NCI-H1417 treated with DMSO at 0.1 percent for 48 hours (cell line): Measurements from ENCODE around the gene TMEM243.
"Not testable (repeated sequence)": the region's sequence is repeated elsewhere in the genome, so short reads cannot be mapped to it uniquely, and the experiment has no call there.

ENCODE experiments used
- DNase-seq: peaks from one replicate; lab custom pipeline; 2025; lab: John Stamatoyannopoulos, UW

Gene TMEM243

DNA sequence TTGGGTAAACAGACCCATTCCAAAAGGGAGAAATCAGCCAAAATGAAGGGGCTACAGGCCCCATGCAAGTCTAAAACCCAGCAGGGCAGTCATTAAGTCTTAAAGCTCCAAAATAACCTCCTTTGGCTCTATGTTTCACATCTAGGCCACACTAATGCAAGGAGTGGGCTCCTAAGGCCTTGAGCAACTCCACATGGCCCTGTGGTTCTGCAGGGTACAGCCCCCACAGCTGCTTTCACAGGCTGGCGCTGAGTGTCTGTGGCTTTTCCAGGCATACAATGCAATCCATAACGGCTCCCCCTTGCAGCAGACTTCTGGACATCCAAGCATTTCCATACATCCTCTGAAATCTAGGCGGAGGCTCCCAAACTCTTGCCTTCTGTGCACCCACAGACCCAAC is 9.0 kb downstream of the TMEM243 start:
- no peak for DNase-seq

DNA sequence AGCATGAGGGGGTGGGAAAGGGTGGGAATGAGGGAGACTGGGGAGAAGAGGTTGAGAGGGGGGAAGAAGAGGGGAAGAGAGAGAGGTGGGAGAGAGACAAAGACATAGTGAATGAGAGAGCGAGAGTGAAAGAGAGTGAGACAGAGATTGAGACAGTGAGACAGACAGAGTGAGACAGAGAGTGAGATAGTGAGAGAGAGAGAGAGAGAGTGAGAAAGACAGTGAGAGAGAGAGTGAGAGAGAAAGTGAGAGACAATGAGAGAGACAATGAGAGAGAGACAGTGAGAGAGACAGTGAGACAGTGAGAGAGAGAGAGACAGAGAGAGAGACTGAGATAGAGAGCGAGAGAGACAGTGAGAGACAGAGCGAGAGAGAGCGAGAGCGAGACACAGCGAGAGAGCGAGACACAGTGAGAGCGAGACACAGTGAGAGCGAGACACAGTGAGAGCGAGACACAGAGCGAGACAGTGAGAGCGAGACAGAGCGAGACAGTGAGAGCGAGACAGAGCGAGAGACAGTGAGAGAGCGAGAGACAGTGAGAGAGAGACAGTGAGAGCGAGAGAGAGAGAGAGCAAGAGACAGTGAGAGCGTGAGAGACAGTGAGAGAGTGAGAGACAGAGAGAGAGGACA is 10.1 kb downstream of the TMEM243 start:
- no peak for DNase-seq

DNA sequence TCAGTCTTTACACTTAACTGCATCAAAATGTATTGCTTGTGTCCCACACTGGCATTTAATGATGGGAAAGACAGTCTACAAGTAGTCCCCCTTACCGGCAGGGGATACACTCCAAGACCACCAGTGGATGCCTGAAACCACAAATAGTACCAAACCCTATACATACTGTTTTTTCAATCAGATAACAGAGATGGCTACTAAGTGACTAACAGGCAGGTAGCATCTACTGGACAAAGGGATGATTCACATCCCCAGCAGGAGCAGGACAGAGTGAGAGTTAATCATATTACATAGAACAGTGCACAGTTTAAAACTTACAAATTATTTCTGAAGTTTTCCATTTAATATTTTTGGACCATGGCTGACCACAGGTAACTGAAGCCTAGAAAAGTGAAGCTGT is 13.2 kb downstream of the TMEM243 start:
- no peak for DNase-seq

DNA sequence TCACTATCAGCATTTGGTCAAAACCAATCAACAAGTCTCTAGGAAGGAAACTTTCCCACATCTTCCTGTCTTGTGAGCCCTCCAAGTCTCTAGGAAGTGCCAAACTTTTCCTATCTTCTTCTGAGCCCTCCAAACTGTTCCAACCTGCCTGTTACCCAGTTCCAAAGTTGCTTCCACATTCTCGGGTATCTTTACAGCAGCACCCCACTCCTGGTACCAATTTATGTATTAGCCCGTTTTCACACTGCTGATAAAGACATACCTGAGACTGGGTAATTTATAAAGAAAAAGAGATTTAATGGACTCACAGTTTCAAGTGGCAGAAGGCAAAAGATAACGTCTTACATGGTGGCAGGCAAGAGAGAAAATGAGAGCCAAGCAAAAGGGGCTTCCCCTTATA is 13.8 kb downstream of the TMEM243 start:
- DNase-seq, result not testable (repeated sequence)

DNA sequence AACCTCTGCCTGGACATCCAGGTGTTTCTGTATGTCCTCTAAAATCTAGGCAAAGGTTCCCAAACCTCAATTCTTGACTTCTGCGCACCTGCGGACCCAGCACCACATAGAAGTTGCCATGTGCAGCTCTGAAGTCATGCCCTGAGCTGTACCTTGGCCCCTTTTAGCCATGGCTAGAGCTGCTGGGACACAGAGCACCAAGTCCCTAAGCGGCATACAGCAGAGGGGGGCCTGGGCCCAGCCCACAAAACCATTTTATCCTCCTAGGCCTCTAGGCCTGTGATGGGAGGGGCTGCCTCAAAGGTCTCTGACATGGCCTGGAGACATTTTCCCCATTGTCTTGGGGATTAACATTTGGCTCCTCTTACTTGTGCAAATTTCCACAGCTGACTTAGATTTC is 14.6 kb downstream of the TMEM243 start:
- no peak for DNase-seq

DNA sequence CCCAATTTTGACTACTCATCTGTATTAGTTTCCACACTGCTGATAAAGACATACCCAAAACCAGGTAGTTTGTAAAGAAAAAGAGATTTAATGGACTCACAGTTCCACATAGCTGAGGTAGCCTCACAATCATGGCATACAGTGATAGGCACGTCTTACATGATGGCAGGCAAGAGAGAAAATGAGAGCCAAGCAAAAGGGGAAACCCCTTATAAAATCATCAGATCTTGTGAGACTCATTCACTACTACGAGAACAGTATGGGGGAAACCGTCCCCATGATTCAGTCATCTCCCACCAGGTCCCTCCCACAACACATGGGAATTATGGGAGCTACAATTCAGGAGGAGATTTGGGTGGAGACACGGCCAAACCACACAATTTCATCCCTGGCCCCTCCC is 15.6 kb downstream of the TMEM243 start:
- not testable (repeated sequence) for DNase-seq

DNA sequence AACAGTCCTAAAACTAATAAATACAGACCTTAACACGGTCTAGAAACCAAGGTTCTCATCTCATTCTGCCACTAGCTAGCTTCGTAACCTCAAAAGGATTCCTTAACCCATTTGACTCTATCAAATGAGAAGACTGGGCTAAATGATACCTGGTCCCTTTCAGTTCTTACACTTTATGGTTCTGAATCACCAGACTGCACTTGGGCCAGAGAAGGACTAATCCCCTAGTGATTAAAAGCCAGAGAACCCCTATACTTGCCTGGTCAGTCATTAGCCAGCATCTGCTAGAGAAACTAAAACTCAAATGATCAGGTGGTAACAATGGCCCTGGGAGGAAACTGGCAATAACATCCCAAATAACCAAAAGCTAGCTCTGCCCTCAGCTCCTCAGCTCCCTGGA is 16.8 kb downstream of the TMEM243 start:
- DNase-seq, result no peak

DNA sequence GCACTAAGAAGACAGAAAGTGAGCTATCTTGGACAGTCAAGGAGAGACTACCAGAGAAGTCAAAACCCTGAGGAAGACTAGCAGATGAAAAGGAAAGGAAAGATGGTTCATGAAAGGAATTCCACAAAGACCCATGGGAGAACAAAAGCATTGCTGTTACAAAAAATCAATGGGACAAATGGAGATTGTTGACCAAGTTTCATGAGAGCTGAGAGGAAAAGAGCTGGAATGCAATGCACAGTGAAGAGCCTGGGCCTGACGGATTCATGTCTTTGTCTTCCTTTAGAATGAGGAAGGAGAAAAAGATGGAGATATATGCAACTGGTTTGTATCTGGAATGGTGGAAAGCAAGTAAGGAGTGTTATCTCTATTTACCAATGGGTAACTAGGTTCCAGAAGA is 17.3 kb downstream of the TMEM243 start:
- DNase-seq, result no peak

DNA sequence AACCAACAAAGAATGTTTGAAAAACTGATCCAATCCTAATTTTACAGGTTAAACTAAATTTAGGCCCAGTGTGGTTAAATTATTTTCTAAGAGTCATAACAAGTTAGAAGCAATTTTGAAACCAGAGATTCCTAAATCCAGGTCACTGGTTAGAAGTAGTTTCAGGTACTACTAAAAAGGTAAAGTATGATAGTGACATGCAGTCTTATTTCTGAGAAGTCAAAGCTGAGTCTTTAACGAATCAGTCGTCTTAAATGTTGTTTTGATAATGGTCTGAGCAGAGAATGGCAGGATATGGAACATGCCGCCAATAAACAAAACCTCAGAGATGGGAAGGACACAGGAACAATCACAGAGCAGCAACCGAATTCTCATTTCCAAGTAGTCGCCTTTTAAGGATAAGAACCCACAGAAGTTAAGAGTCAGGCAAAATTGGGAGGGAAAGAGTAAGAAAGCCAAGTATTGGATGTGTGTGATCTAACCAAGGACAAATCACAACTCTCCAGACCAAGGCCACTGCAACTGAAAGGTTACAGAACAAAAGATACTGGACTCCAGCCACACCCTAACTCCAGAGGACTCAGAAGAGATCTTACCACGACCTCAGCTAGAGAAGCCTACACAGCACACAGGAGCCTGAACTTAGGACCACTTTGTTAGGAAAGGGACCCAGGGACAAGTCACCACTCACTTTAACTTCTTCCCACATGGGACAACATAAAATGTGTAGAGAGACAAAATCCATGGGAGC is 19.7 kb downstream of the TMEM243 start:
- no peak for DNase-seq

DNA sequence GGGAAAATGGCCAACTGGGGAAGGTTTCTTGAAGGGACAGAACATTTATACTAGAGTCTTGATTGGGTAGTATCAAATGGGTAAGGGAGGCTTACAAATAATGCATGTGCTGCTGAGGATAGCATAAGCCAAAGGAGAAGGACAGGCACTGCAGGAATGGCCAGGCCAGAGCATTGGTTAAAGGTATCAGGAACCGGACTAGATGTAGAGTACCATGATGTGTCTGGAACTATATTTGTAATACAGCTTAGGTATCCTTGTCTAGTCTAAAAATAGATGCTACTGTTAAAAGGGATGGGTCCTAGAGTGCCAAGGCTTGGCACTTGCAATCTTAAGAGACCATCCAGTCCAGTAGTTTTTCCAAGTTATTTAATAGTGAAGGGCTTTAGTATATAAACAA is 20.3 kb downstream of the TMEM243 start:
- DNase-seq, result no peak

DNA sequence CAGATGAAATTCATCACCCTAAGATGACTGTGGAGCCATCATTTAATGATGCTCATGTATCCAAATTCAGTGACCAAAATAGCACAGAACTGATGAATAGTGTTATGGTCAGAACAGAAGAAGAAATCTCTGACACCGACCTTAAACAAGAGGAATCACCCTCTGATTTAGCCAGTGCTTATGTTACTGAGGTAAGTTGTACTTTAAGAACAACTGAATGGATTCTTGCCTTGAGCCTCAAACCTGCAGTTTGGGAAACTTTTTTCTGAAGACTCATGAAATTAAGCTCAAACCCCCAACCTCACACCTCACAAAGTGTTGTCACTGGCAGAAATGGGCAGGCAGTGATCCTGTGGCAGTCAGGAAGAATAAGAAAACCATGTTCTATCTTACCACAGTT is 25.6 kb downstream of the TMEM243 start:
- DNase-seq, result no peak

DNA sequence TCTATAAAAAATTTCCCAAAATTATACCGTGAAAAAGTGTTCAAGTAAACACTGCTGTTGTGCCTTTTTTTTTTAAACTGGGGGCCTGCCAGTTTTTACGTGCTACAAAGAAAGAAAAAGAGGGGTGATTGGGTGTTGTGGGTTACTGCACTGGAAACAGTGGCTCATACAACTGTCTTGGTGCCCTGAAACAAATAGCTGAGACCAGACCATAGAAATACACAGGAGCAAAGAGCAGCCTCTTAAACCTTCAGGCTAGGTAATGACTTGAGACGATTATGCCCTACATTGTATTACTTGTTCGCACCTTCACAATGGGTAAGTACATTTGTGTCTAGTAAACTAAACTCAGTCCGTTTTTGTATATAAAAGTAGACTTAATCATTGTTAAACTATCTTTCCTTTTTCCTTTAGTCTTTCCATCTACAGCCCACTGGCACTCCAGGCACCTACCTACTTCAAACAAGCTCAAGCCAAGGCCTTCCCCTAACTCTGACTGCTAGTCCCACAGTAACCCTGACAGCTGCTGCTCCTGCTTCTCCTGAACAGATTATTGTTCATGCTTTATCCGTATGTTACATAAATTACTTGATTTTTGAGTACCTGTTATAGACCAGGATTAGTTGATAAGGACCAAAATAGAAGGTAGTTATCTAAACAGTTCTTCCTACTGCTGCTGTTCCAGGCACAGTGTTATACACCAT is 26.6 kb downstream of the TMEM243 start:
- no peak for DNase-seq

DNA sequence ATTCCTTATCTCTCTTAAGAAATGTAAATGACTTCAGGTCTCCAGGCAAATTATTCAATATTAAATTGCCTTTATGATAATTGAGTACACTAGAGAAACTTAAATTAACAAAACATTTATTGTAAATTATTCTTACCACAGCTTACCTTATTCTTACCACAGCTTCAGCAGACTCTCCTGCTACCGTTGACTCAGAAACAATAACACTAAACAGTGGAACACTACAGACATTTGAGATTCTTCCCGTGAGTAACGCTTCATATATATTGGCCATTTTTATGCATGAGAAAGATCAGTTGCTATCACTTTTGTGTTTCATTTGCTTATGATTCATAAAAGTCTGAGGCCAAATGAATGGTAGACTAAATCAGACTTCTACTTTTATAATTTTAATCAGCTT is 28.7 kb downstream of the TMEM243 start:
- DNase-seq, result no peak

DNA sequence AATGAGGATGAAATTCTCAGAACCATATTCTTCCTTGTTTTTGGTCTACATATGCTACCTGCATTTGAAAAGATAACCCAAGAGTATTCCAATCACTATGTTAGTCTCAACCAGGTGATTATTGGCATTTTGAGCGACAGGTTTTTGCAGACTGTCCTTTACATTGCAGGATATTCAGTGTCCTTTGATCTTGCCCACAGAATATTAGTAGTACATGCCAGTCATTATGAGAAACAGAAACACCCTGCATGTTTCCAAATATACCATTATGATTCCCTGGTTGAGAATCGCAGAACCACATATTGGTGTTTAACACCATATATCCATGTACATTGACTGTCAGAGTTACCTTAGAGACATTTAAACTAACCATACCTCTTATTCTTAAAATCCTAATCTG is 30.6 kb downstream of the TMEM243 start:
- DNase-seq, result no peak

DNA sequence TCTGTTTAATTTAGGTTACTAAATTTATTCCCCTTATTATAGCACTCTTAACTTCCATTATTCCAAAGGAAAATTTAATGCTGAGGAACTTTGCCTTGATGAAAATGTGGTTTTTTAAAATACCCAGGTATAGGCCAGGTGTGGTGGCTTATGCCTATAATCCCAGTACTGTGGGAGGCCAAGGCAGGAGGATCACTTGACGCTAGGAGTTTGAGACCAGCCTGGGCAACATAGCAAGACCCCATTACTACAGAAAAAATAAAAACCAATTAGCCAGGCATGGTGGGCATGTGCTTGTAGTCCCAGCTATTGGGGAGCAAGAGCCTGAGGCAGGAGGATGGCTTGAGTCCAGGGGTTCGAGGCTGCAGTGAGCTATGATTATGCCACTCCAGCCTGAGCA is 32.4 kb downstream of the TMEM243 start:
- DNase-seq, result no peak

DNA sequence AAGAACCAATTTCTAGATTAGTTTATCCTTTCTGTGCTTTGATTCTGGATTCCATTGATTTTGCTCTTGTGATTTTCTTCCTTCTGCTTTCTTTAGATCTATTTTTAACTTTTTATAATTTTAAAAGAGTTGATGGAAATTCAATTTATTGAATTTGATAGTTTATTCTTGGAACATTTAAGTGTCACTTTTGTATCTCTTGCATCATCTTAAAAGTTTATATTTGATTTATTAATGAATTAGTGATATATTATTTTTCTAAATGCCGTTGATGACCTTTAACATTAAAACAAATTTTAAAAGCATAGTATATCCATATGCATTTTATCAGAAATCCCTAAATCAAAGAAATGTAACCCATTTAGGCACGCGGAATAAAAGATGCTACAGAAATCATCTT is 40.4 kb downstream of the TMEM243 start:
- DNase-seq, result no peak

DNA sequence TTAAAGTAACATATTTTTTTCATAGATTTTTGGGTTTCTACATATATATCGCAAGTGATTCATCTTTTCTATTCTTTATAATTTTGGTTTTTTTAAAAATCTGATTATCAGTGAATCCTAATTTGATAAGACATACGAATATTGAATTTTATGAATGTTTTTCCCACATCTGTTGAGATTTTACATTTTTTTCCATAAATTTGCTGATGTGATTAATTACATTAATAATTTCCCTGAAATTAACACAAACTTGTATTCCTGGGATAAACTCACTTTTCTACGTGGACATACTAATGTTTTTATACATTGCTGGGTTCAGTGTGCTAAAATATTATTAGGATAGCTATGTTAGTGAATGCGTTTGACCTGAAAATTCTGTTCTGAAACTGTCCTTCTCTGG is 41.2 kb downstream of the TMEM243 start:
- no peak for DNase-seq

DNA sequence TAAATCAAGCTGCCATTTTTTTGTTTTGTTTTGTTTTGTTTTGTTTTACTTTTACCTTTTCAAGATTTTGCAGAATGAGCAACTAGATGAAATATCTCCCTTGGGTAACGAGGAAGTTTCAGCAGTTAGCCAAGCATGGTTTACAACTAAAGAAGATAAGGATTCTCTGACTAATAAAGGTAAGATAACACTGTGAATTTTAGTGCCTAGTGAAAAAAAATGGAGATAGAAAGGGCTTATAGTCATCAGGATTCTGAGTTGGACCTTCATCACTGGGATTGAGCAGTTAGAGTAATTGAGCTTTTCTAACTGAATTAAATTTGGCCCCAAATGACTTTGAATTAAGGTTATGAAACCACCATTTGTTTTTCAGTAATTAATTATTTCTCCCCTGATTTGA is 46.1 kb downstream of the TMEM243 start:
- DNase-seq, result no peak

DNA sequence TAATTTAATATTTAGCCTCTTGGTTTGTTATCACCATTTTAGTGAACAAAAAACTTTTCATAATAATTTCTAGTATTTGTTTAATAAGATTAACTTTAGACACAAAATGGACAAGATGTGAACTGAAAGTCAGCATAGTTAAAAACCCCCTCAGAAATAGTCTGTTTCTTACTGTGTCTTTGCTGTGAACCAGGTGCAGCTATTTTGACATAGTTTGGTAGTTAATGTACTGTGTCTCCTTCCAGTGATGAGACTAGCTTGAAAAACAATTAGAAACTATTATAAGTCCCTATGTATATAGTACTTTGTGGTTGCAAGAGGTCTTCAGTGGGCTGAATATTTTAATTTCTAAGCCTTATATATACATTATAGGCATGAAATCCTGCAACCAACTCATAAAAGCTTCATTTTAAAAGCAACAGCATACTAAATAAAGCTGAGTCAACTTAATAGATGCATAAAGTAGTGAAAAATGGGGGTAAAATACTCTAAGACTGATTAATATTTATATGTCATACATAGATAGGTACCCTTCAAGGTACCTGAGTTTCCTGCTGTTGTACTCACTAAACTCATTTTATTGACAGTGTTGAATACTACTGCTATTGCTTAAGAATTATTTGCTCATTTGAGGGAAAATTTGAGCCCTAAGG is 48.1 kb downstream of the TMEM243 start:
- no peak for DNase-seq

DNA sequence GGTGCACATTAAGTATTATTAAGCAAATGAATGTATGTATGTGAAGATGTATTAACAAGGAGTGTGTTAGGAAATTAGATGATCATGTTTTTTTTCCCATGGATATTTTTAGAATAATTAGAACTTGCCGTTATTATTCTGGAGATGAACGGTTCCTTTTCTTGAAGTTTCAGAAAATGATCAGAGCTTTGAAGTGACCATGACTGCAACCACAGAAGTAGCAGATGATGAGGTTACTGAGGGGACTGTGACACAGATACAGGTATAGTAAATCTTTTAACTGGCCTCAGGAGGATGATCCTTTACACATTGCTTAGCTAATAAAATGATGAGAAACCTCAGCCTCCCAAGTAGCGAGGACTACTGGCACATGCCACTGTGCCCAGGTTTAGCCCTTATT is 48.7 kb downstream of the TMEM243 start:
- no peak for DNase-seq

DNA sequence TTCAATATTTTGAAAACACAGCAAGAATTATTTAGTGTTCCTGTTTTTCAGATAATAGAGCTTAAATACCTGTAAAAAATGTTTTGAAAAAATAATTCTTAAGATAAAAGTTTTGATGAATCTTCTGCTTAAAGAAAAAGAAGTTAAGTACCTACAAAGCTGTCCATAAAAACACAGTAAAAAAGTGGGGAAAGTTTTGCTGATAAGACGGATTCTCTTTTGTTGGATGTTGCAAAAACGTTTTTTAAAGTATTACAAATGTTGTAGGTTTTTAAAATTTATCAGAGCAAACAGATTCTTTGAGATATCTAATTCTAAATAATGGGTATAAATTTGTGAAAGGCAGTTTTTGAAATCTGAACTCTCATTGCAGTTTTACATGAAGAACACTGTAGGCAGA is 55.1 kb downstream of the TMEM243 start:
- no peak for DNase-seq

DNA sequence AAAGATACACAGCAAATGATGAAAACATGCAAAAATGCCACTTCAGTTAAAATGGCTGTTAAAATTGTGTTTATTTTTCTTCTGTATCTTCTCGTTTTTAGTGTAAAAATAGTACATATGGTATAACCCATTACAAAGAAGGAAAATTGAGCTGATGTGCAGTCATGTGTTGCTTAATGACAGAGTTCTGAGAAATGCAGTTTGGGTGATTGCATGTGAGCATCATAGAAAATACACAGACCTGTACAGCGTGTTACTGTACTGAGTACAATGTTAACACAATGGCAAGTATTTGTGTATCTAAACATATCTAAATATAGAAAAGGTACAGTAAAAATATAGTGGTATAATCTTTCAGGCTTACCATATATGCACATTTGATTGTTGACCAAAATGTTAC is 60.0 kb downstream of the TMEM243 start:
- DNase-seq, result no peak

DNA sequence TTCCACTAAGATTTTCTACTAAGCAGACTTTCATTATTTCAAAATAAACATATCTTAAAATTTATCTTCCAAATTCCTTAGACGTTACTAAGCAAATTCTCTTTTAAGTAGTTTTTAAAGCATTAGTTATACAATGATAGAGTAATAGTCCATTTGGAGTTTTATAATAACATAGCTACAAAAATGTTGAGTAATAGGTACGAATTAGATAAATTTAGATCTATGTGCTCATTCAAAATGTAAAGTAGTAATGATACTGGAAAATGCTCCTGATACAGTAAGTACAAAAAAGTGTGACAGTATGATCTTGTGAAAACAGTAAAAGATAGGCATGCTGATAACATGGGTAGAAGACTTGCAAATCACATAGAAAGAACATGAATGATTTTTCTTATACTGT is 62.8 kb downstream of the TMEM243 start:
- DNase-seq, result no peak
